Fibroblast of villous mesenchyme (primary cell): Measurements from ENCODE around the gene RXFP4. TPM values are rescaled to one million over a fixed set of nuclear protein-coding genes. Genes with fewer than 3 reads are reported as not detected.

Experiments
- DNase-seq: peaks from one replicate; pipeline ENCODE4 v3.0.0-alpha.2; 2010; ENCODE audit warnings: low read depth
- H3K4me3 ChIP-seq: 2 replicates; pipeline ENCODE4 v1.5.1; 2011; ENCODE audit warnings: low read depth, mild to moderate bottlenecking, low read length
- total RNA-seq: library from RNA; depleted of rRNA; stranded (reverse); fragments of >200 nt; gene quantifications from 2 replicates; pipeline ENCODE4 v1.2.3, GENCODE V29; 2012
- TF ChIP-seq, protein P1 (sequence below): IDR thresholded peaks from 2 replicates; pipeline ENCODE4 v1.5.1; 2012; ENCODE audit warnings: low read depth, mild to moderate bottlenecking, low read length; ENCODE audit not compliant: insufficient read depth

RXFP4 gene
- total RNA-seq, 1 donor, result not detected

- TF ChIP-seq, protein P1, sequence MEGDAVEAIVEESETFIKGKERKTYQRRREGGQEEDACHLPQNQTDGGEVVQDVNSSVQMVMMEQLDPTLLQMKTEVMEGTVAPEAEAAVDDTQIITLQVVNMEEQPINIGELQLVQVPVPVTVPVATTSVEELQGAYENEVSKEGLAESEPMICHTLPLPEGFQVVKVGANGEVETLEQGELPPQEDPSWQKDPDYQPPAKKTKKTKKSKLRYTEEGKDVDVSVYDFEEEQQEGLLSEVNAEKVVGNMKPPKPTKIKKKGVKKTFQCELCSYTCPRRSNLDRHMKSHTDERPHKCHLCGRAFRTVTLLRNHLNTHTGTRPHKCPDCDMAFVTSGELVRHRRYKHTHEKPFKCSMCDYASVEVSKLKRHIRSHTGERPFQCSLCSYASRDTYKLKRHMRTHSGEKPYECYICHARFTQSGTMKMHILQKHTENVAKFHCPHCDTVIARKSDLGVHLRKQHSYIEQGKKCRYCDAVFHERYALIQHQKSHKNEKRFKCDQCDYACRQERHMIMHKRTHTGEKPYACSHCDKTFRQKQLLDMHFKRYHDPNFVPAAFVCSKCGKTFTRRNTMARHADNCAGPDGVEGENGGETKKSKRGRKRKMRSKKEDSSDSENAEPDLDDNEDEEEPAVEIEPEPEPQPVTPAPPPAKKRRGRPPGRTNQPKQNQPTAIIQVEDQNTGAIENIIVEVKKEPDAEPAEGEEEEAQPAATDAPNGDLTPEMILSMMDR, result no peak
- DNase-seq, result no peak
- no peak overlapping the region for H3K4me3 ChIP-seq
Observed at GRCh38 chr1:155899683-155900082, 41.8 kb upstream of the RXFP4 start.

DNA sequence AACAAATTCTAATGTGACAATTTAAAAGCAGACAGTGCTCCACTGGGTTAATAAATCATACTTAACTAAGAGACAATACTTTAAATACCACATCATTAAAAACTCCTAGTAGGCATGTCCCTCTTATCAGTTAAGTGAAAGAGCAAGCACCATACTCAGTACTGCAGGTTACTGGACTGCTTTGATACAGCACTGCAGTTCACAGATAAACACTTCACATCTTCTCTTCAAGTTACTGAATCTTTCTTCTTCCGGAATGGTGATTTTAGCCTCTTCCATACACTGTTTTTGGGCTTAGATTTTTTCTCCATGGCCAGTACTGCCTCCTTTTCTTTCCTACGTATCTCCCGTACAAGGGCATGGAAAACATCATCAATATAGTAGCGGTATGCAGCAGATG lies 41.3 kb upstream of the RXFP4 start:
- no peak for DNase-seq
- TF ChIP-seq, protein P1, result no peak
- H3K4me3 ChIP-seq, result no peak overlapping the region

- TF ChIP-seq, protein P1, result no peak
- no peak overlapping the region for H3K4me3 ChIP-seq
- DNase-seq, result no peak
Observed at GRCh38 chr1:155904261-155904660, 37.2 kb upstream of the RXFP4 start.

- TF ChIP-seq, protein P1, result no peak
- H3K4me3 ChIP-seq, result peak overlapping the region; percentile 67
- peak; percentile 55 for DNase-seq
Observed at GRCh38 chr1:155909894-155910293, 31.5 kb upstream of the RXFP4 start.

GRCh38 chr1:155910621-155911121 lies 30.8 kb upstream of the RXFP4 start:
- H3K4me3 ChIP-seq, result peak overlapping the region; percentile 67
- TF ChIP-seq, protein P1, result peak; percentile 19
- peak; percentile 55 for DNase-seq

GRCh38 chr1:155911156-155912055 lies 30.0 kb upstream of the RXFP4 start, which contains the start of gene RIT1:
RIT1 (minus strand) TSS chr1:155911349; CDS start chr1:155910761, 588 bp downstream.
- DNase-seq, result peak; percentile 84
- H3K4me3 ChIP-seq, result peak within 1 kb of the TSS; percentile 67
- TF ChIP-seq, protein P1, result no peak
